C4-2B (cell line): Measurements from ENCODE around the gene FAM124A.
"Not testable (repeated sequence)": the region's sequence is repeated elsewhere in the genome, so short reads cannot be mapped to it uniquely, and the experiment has no call there.

ENCODE experiments used
- H3K27ac ChIP-seq: fragments of 450-650 bp; 2 replicates; pipeline ENCODE4 v1.5.1; 2017
- CTCF ChIP-seq: fragments of 450-650 bp; conservative IDR thresholded peaks from 2 replicates; pipeline ENCODE4 v1.5.1; 2017; ENCODE audit warnings: mild to moderate bottlenecking
- ZFX ChIP-seq: fragments of 450-650 bp; IDR thresholded peaks from 2 replicates; pipeline ENCODE4 v1.6.1; 2017

FAM124A gene

DNA sequence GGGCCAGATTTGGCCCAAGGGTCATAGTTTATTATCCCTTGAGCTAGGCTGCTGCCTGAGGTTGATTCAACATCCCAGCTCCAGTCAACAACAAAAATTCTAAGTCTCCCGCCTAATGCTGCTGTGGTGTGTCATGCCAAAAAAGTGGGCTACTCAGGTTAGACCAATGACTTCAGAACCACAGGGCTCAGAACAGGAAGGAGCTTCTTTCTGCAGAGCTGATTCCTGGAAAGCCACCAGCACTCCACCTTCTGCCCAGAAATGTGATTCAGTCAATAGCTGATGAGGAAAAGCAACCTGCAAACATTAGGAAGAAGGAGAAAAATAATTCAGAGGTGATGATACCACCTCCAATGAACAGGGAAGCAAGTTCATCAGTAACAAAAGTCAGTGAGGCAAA is 61.2 kb downstream of the FAM124A start:
- TF ChIP-seq CTCF (no peak), ZFX (no peak)

DNA sequence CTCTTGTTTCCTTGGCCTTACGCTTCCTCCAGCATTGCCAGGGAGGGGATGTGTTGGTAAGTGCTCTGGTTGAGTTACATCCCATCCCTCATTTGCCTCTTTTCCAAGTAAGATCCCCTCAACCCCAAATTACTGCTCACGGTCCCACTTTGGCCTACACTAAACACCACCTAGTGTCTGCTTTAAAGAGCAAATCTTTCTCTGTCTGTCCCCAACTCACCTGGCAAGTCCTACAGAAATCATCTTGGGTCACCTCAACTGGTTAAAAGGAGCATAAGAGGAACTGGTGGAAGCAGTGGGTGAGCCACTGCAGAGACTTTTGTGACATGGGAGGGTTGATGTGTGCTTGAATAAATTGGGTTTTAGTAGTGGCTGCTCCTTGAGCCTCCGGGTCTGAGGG is 62.1 kb downstream of the FAM124A start:
- H3K27ac ChIP-seq: no peak overlapping the region
- TF ChIP-seq ZFX (no peak), CTCF (no peak)

More for the DNA sequence above, 61.2 kb downstream of the FAM124A start:
- H3K27ac ChIP-seq: no peak overlapping the region

DNA sequence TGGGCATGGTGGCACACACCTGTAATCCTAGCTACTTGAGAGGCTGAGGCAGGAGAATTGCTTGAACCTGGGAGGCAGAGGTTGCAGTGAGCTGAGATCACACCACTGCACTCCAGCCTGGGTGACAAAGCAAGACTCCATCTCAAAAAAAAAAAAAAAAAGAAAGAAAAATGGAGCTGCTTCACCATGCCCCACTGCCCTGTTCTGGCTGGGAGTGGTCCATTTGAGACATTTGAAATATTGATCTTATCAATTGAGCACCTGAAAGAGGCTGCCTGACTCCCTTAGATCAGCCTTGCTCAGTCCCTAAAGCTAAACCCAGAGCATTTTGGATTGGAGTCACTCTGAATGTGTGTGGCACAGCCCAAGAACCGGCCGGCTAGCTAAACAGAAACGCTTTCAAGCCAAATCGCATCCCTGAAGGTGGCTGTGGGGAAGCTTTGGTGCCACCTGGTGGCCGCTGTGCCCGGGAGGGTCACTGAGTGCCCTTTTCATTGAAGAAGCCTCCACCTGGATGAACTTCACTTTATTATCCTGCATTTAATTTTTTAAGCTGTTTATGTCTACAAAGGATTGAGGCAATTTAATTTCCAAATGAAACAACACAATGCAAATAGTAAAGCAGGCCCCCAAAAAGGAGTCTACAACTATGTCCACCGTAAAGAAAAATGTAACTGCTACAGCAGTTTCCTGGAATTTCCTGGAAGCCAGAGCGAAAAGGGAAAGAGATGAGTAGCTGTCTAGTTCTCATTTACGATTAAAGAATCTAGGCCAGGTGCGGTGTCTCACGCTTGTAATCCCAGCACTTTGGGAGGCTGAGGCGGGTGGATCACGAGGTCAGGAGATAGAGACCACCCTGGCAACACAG is 64.2 kb downstream of the FAM124A start:
- no peak overlapping the region for H3K27ac ChIP-seq
- TF ChIP-seq CTCF (peak; percentile 94), ZFX (no peak)

GRCh38 chr13:51287758-51288157 is 65.6 kb downstream of the FAM124A start:
- no peak overlapping the region for H3K27ac ChIP-seq
- TF ChIP-seq CTCF (no peak), ZFX (no peak)

DNA sequence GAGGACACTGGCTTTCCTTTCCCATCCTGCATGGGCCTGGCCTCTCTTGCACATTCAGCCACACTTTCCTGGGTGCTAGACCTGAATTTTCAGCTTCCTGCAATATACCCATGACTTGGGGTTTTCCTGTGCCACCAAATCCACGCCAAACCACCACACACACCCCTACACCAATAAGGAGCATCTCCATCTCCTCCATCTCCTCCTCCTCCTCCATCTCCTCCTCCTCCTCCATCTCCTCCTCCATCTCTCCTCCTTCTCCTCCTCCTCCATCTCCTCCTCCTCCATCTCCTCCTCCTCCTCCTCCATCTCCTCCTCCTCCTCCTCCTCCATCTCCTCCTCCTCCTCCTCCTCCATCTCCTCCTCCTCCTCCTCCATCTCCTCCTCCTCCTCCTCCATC is 66.1 kb downstream of the FAM124A start:
- not testable (repeated sequence) for H3K27ac ChIP-seq

DNA sequence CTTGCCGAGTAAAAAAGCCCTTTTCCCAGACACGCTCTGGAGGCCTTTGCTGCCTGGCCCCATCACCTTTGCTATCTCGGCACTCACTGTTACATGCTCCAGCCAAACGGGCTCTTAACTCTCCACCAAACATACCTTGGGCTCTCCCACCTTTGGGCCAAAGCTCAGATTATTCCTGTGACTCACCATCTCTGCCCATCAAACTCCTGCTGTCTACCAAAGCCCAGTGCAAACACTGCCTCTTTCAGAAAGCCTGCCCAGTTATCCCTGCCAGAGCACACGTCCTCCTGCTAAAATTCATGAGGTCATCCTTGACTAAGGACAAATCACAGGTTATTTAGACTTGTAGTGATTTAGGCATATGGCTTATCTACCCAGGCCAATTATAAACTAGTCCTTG is 69.1 kb downstream of the FAM124A start:
- no peak overlapping the region for H3K27ac ChIP-seq
- no peak for TF ChIP-seq ZFX
- no peak for TF ChIP-seq CTCF

- no peak overlapping the region for H3K27ac ChIP-seq
- TF ChIP-seq ZFX (no peak), CTCF (no peak)
Observed at GRCh38 chr13:51292000-51292565, 69.9 kb downstream of the FAM124A start.

GRCh38 chr13:51297556-51297955 is 75.4 kb downstream of the FAM124A start:
- no peak for TF ChIP-seq ZFX
- H3K27ac ChIP-seq: no peak overlapping the region
